ENCODE measurements around the gene CDKN2B-AS1.

Gene CDKN2B-AS1

GRCh38 chr9:22052376-22052945 is 57.9 kb downstream of the CDKN2B-AS1 start:
- H2AFZ ChIP-seq (ENCODE audit: low read depth, low read length): no peak overlapping the region
- no peaks in the 10 kb centered on the region for H3K79me2 ChIP-seq (ENCODE audit: low read length)
- no peaks in the 10 kb centered on the region for H3K9me3 ChIP-seq (ENCODE audit: insufficient read depth, low read length)
- no peak overlapping the region for H3K9ac ChIP-seq (ENCODE audit: low read length)
- TF ChIP-seq EZH2phosphoT487 (IDR thresholded peaks at IDR 0.05; ENCODE audit: low read depth): no peak
- TF ChIP-seq, protein P1, sequence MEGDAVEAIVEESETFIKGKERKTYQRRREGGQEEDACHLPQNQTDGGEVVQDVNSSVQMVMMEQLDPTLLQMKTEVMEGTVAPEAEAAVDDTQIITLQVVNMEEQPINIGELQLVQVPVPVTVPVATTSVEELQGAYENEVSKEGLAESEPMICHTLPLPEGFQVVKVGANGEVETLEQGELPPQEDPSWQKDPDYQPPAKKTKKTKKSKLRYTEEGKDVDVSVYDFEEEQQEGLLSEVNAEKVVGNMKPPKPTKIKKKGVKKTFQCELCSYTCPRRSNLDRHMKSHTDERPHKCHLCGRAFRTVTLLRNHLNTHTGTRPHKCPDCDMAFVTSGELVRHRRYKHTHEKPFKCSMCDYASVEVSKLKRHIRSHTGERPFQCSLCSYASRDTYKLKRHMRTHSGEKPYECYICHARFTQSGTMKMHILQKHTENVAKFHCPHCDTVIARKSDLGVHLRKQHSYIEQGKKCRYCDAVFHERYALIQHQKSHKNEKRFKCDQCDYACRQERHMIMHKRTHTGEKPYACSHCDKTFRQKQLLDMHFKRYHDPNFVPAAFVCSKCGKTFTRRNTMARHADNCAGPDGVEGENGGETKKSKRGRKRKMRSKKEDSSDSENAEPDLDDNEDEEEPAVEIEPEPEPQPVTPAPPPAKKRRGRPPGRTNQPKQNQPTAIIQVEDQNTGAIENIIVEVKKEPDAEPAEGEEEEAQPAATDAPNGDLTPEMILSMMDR (IDR thresholded peaks at IDR 0.05; ENCODE audit: low read depth, low read length): no peak
- H3K36me3 ChIP-seq (replicated peaks; ENCODE audit: low read depth, low read length): no peaks in the 10 kb centered on the region
- no peaks in the 10 kb centered on the region for H3K4me1 ChIP-seq (ENCODE audit: low read length)
- no peaks in the 10 kb centered on the region for H3K27me3 ChIP-seq (ENCODE audit: low read depth, low read length)
- no peak overlapping the region for H3K4me3 ChIP-seq (ENCODE audit: low read length)
- no peaks in the 10 kb centered on the region for H4K20me1 ChIP-seq (ENCODE audit: insufficient read depth, low read length)
- no peak overlapping the region for H3K4me2 ChIP-seq (ENCODE audit: low read length)
- no peak overlapping the region for H3K27ac ChIP-seq (ENCODE audit: low read length)

DNA sequence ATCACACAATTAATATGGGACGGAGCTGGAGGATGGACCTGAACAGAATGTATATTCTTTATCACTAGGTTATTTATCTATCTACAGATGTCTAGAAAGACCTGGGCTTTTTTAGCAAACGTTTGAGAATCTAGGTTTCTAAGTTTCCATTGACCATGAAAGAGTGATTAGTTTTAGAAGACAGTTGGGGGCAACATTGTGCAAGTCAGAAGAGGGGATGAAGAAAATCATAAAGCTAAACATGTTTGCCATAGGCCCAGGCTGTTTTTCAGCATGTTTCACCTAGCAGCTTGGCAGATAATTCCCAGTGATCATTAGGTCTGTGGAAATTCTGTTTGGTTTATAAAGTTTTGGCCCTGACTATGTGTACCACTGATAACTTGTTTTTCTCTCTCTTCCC is 58.6 kb downstream of the CDKN2B-AS1 start:
- H3K79me2 ChIP-seq (ENCODE audit: low read length): no peaks in the 10 kb centered on the region
- H4K20me1 ChIP-seq (ENCODE audit: insufficient read depth, low read length): no peaks in the 10 kb centered on the region
- H3K9me3 ChIP-seq (ENCODE audit: insufficient read depth, low read length): no peaks in the 10 kb centered on the region
- H3K27ac ChIP-seq (ENCODE audit: low read length): no peak overlapping the region
- H3K27me3 ChIP-seq (ENCODE audit: low read depth, low read length): no peaks in the 10 kb centered on the region
- H3K36me3 ChIP-seq (replicated peaks; ENCODE audit: low read depth, low read length): no peaks in the 10 kb centered on the region
- no peak overlapping the region for H2AFZ ChIP-seq (ENCODE audit: low read depth, low read length)
- H3K9ac ChIP-seq (ENCODE audit: low read length): no peak overlapping the region
- no peaks in the 10 kb centered on the region for H3K4me1 ChIP-seq (ENCODE audit: low read length)
- H3K4me3 ChIP-seq (ENCODE audit: low read length): no peak overlapping the region
- H3K4me2 ChIP-seq (ENCODE audit: low read length): no peak overlapping the region
- TF ChIP-seq, protein P1 (IDR thresholded peaks at IDR 0.05; ENCODE audit: low read depth, low read length): no peak
- no peak for TF ChIP-seq EZH2phosphoT487 (IDR thresholded peaks at IDR 0.05; ENCODE audit: low read depth)

DNA sequence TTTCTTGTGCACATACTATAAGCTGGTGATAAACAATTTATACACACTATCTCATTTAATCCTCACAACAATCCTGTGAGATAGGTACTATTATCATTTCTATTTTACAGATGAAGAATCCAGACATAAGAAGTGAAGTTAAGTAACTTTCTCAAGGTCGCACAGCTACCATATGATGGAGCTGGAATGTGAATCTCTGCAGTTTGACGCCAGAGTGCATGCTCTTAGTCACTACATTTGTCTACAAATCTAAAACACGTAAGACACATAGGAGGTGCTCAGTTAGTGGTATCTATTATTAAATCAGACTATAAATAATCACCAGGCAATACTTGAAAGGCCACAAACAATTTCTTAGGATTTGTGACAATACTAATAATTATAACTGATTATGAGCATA is 59.5 kb downstream of the CDKN2B-AS1 start:
- Histone ChIP-seq H3K9me3 (ENCODE audit: insufficient read depth, low read length) (no peaks in the 10 kb centered on the region), H3K79me2 (ENCODE audit: low read length) (no peaks in the 10 kb centered on the region), H3K4me2 (ENCODE audit: low read length) (no peak overlapping the region), H3K4me1 (ENCODE audit: low read length) (no peaks in the 10 kb centered on the region), H2AFZ (ENCODE audit: low read depth, low read length) (no peak overlapping the region), H3K9ac (ENCODE audit: low read length) (no peak overlapping the region), H3K4me3 (ENCODE audit: low read length) (no peak overlapping the region), H3K27ac (ENCODE audit: low read length) (no peak overlapping the region), H3K27me3 (ENCODE audit: low read depth, low read length) (no peaks in the 10 kb centered on the region), H4K20me1 (ENCODE audit: insufficient read depth, low read length) (no peaks in the 10 kb centered on the region), H3K36me3 (replicated peaks; ENCODE audit: low read depth, low read length) (no peaks in the 10 kb centered on the region)
- TF ChIP-seq EZH2phosphoT487 (IDR thresholded peaks at IDR 0.05; ENCODE audit: low read depth): no peak
- TF ChIP-seq, protein P1 (IDR thresholded peaks at IDR 0.05; ENCODE audit: low read depth, low read length): no peak

DNA sequence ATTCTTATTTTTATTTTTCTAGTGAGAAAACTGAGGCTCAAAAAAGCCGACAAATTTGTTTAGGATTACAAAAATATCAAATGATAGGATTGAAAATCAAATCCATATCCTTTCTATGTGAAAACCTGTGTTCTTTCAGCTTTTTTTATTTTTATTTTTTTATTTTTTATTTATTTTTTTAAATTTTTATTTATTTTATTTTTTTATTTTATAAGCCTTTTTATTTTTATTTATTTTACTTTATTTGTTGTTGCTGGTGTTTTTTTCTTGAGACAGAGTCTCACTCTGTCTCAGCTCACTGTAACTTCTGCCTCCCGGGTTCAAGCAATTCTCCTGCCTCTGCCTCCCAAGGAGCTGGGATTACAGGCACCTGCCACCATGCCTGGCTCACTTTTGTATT is 59.9 kb downstream of the CDKN2B-AS1 start:
- no peaks in the 10 kb centered on the region for H3K36me3 ChIP-seq (replicated peaks; ENCODE audit: low read depth, low read length)
- H3K79me2 ChIP-seq (ENCODE audit: low read length): no peaks in the 10 kb centered on the region
- TF ChIP-seq, protein P1 (IDR thresholded peaks at IDR 0.05; ENCODE audit: low read depth, low read length): no peak
- no peak for TF ChIP-seq EZH2phosphoT487 (IDR thresholded peaks at IDR 0.05; ENCODE audit: low read depth)
- H2AFZ ChIP-seq (ENCODE audit: low read depth, low read length): no peak overlapping the region
- H3K9ac ChIP-seq (ENCODE audit: low read length): no peak overlapping the region
- no peaks in the 10 kb centered on the region for H4K20me1 ChIP-seq (ENCODE audit: insufficient read depth, low read length)
- no peaks in the 10 kb centered on the region for H3K9me3 ChIP-seq (ENCODE audit: insufficient read depth, low read length)
- no peaks in the 10 kb centered on the region for H3K27me3 ChIP-seq (ENCODE audit: low read depth, low read length)
- H3K27ac ChIP-seq (ENCODE audit: low read length): no peak overlapping the region
- no peak overlapping the region for H3K4me3 ChIP-seq (ENCODE audit: low read length)
- H3K4me1 ChIP-seq (ENCODE audit: low read length): no peaks in the 10 kb centered on the region
- no peak overlapping the region for H3K4me2 ChIP-seq (ENCODE audit: low read length)
